Nephron progenitor cell (in vitro differentiated cells): ENCODE results near the gene CTNNBL1.

Experiments
- DNase-seq: peaks from one replicate; pipeline ENCODE4 v3.0.0; 2021
- H3K27ac Mint-ChIP-seq: 2 replicates; pipeline ENCODE4 v1.8.0; 2021; ENCODE audit warnings: mild to moderate bottlenecking, moderate library complexity, mixed read lengths
- H3K27me3 Mint-ChIP-seq: 2 replicates; pipeline ENCODE4 v1.8.0; 2021; ENCODE audit warnings: mild to moderate bottlenecking, low read depth, mixed read lengths; ENCODE audit not compliant: poor library complexity
- H3K36me3 Mint-ChIP-seq: 2 replicates; pipeline ENCODE4 v1.8.0; 2021; ENCODE audit warnings: low read depth, mixed read lengths
- H3K4me1 Mint-ChIP-seq: 2 replicates; pipeline ENCODE4 v1.8.0; 2021; ENCODE audit warnings: mixed read lengths
- H3K4me3 Mint-ChIP-seq: 2 replicates; pipeline ENCODE4 v1.8.0; 2021; ENCODE audit warnings: mild to moderate bottlenecking, moderate library complexity, mixed read lengths
- H3K9me3 Mint-ChIP-seq: 2 replicates; pipeline ENCODE4 v1.8.0; 2021; ENCODE audit warnings: mild to moderate bottlenecking, moderate library complexity, mixed read lengths
- TF ChIP-seq, protein P1 (sequence below): fragments of 200-600 bp; sonication (generic); IDR thresholded peaks from 2 replicates; pipeline ENCODE4 v1.5.0; 2021; ENCODE audit warnings: antibody characterized with exemption

Gene CTNNBL1

GRCh38 chr20:37904008-37904642 lies 210.3 kb downstream of the CTNNBL1 start:
- Mint-ChIP-seq H3K4me3 (peak overlapping the region; percentile 85), H3K4me1 (peaks cover 44% of the 10 kb centered on the region), H3K27ac (no peak overlapping the region), H3K27me3 (peaks cover 61% of the 10 kb centered on the region), H3K36me3 (peaks cover 3% of the 10 kb centered on the region), H3K9me3 (no peaks in the 10 kb centered on the region)
- TF ChIP-seq, protein P1, sequence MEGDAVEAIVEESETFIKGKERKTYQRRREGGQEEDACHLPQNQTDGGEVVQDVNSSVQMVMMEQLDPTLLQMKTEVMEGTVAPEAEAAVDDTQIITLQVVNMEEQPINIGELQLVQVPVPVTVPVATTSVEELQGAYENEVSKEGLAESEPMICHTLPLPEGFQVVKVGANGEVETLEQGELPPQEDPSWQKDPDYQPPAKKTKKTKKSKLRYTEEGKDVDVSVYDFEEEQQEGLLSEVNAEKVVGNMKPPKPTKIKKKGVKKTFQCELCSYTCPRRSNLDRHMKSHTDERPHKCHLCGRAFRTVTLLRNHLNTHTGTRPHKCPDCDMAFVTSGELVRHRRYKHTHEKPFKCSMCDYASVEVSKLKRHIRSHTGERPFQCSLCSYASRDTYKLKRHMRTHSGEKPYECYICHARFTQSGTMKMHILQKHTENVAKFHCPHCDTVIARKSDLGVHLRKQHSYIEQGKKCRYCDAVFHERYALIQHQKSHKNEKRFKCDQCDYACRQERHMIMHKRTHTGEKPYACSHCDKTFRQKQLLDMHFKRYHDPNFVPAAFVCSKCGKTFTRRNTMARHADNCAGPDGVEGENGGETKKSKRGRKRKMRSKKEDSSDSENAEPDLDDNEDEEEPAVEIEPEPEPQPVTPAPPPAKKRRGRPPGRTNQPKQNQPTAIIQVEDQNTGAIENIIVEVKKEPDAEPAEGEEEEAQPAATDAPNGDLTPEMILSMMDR = no peak
- DNase-seq = no peak

DNA sequence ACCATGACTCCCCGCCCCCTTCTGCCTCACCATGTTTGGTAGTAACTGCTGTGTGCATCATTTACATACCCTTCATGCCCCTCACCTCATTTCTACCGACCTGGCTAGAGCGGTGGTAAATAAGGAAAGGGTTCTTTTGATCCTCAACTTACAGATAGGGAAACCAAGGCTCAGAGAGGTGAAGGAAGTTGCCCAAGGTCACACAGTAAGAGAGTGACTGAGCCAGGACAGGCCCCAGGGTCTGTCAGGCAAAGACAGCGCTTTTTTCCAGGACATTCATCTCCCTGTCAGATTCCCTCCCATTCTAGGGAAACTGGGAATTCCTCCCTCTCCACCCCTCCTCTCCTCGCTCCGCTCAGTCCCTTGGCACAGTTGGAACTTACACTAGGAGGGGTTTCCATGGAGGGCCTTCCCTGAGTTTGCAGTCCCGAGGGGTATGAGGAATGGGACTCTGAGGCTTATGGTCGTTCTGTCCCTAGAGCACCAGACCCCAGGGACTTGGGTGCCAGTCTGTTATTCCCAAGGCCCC lies 211.1 kb downstream of the CTNNBL1 start:
- H3K9me3 Mint-ChIP-seq = no peaks in the 10 kb centered on the region
- no peak overlapping the region for H3K4me3 Mint-ChIP-seq
- H3K27me3 Mint-ChIP-seq = peaks cover 56% of the 10 kb centered on the region
- DNase-seq = no peak
- H3K4me1 Mint-ChIP-seq = peaks cover 46% of the 10 kb centered on the region
- H3K27ac Mint-ChIP-seq = no peak overlapping the region
- TF ChIP-seq, protein P1 = no peak
- peaks cover 3% of the 10 kb centered on the region for H3K36me3 Mint-ChIP-seq

DNA sequence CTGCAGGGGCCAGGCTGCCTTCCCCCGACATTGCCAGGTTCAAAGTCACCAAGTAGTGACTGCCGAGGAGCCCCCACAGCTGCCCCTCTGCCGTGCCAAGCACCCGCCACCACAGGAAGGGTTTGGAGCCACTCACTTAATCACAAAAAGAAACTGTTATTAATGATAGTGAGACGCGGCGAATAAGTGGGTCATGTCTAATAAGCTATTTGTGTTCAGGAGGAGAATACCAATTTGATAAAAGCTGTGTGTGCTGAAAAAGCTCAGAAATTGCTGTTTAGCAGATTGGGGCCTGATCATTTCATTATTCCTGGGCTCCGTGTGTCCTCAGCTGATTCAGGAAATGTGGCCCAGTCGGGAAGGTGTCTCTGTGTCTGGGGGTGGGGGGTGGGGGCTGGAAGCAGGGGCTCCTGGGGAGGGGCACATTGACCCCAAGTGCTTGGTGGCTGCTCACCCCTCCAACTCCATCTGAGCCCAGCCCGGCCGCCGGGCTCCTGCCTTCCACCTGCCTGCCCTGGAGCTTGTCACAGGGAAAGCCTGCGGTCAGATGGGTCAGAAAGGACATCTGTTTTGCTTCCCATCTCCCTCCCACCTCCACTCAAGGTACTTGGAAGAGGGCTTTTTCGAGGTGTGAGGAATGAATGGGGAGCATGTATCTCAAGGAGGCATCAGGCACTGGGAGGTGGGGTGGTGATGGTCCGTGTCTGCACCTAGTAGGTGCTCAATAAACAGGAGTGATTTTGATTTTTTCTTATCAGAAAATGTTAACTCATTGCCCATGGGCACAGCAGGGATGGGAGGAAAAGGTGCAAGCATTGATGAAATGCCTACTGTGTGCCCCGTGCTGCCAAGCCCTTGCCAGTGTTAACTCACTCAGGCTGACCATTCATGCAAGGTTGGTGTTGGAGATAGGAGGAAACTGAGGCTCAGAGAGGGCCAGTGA lies 212.1 kb downstream of the CTNNBL1 start:
- DNase-seq = no peak
- no peak overlapping the region for H3K4me3 Mint-ChIP-seq
- H3K9me3 Mint-ChIP-seq = no peaks in the 10 kb centered on the region
- peaks cover 46% of the 10 kb centered on the region for H3K4me1 Mint-ChIP-seq
- H3K27ac Mint-ChIP-seq = no peak overlapping the region
- peaks cover 45% of the 10 kb centered on the region for H3K27me3 Mint-ChIP-seq
- peaks cover 3% of the 10 kb centered on the region for H3K36me3 Mint-ChIP-seq
- TF ChIP-seq, protein P1 = no peak

GRCh38 chr20:37907330-37907676 lies 213.5 kb downstream of the CTNNBL1 start:
- H3K27me3 Mint-ChIP-seq = peaks cover 32% of the 10 kb centered on the region
- H3K4me3 Mint-ChIP-seq = no peak overlapping the region
- TF ChIP-seq, protein P1 = no peak
- no peak overlapping the region for H3K27ac Mint-ChIP-seq
- H3K9me3 Mint-ChIP-seq = no peaks in the 10 kb centered on the region
- peaks cover 50% of the 10 kb centered on the region for H3K4me1 Mint-ChIP-seq
- H3K36me3 Mint-ChIP-seq = peaks cover 3% of the 10 kb centered on the region
- DNase-seq = no peak

DNA sequence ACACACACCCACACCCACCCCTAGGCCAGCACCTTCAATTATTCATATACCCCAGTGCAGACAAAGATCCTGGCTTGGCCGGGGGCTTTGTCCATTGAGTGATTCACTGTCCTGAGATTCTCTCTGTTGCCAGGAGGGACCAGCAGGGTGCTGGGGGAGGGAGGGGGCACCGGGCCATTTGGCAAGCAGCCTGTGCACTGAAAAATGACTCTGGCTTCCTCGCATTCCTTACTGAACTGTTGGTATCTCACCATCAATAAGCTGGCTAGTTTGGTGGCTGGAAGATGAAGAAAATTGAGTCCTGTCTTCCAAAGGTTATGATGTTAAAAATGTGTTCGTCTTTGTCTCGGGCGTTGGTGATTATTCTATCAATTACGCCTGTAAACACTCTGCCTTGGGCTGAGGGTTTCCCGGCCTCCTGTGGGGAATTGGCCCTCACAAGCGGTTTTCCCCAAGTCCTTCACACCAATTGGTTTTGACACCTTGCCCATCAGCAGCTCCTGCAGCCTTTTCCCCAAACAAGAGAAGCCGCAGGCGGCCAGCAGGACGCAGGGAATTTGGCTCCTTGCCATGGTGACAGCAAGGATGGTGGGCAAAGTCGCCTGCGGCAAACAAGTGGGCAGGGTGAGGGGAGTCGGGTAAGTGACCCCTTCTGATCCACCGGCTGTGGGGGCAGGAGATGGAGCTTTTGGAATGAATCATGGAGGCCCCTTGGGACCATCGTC lies 214.0 kb downstream of the CTNNBL1 start:
- H3K27me3 Mint-ChIP-seq = peaks cover 32% of the 10 kb centered on the region
- H3K9me3 Mint-ChIP-seq = no peaks in the 10 kb centered on the region
- H3K4me3 Mint-ChIP-seq = no peak overlapping the region
- peaks cover 54% of the 10 kb centered on the region for H3K4me1 Mint-ChIP-seq
- TF ChIP-seq, protein P1 = no peak
- peaks cover 3% of the 10 kb centered on the region for H3K36me3 Mint-ChIP-seq
- no peak overlapping the region for H3K27ac Mint-ChIP-seq
- peak; percentile 40 for DNase-seq
